Activated CD4-positive, alpha-beta T cell treated with anti-CD3 and anti-CD28 coated beads, Interleukin-2, amount 50 U/mL, for 4 hours (primary cell): ENCODE measurements around the gene SCGB3A2.

Experiments
- DNase-seq, 2 experiments: peaks; one replicate each; pipeline ENCODE4 v3.0.0-alpha.2; 2020

Gene SCGB3A2

DNA sequence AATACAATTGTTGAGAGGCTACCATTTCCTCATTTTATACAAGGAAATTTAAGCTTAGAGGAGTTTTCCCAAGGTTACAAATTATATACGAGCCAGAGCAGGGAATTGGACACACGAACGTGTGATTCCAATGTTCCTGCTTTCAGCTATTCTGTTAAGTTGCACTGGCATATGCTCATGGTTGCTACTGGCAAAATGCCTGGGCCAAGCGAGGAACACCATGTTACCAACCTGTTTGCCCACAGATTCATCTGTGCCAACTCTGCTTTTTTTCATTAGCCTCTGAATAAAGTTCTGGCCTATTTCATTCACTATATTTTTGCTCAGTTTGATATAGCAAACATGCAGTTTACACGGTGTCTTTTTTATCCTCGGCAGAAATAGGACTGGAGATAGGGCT is 32.9 kb downstream of the SCGB3A2 start:
- DNase-seq, result no peak

DNA sequence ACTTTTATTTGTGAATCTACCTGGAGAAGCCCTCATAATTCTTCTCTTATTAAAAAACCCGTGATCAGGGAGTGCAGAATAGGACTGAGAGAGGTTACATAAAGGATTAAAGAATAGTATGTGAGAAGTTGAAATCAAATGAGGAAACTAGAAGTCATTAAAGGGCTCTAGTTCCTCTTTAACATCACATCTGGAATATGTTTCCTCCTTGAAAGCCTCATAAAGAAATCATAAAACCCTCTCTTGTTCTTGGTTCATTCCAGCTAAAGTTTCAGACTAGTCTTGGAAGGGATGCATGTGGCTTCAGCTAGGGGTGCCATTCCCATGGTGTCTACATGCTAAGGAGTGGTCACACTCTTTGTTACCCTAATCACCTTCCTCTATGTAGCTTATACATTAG is 33.5 kb downstream of the SCGB3A2 start:
- DNase-seq, result no peak

DNA sequence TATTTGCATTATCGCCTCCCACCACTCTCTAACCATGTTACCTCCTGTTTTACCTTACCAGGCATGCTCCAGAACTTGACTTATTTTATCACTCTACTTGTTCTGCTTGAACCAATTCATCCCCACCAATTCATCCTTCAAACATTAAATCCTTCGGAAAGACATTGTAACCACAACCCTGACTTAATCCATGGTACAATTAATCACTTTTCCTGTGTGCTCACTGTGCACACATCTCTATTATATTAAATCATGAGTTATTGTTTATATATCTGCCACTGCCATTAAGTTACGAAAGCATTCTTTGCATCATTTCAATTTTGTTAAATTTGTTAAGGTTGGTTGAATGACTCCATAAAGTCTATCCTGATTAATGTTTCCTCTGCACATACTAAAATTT is 35.3 kb downstream of the SCGB3A2 start:
- DNase-seq, result no peak

DNA sequence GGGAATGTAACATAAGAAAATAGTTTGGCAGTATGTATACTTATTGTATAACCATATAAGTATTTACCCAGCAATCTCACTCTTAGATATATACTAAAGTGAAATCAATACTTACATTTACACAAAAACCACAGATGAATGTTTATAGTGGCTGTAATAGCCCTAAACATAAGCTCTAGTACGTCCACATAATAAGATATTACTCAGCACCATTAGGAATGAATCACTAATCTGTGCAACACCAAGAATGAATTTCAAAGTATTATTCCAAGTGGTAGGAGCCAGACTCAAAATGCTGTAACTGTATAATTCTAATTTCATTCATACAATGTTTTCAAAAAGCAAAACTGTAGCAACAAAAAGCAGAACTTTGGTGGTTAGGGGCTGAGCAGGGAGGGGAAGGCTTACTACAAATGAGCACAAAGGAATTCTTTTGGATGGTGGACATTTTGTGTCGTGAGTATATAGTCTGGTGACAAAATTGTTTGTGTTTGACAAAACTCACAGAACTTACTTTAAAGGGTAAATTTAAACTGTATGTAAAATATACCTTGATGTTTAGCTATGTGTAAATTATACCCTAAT is 39.7 kb downstream of the SCGB3A2 start:
- no peak for DNase-seq

DNA sequence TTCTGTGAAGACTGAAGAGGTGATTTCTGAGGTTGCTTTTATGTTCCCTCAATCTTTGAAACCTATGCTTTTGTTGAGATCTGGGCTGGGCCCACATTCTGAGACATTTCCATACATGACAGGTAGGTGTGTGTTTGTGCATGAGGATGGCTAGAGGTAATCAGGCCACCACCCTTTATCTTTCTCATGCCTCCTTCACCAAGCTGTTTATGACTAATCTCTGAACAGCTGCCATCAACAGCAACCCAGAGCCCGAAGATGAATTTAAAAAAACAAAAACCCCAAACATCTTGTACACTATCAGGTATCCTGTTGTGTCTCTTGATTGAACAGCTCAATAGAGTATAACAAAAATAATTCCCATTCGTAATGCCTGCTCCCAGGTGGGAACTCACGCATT is 40.4 kb downstream of the SCGB3A2 start:
- no peak for DNase-seq

DNA sequence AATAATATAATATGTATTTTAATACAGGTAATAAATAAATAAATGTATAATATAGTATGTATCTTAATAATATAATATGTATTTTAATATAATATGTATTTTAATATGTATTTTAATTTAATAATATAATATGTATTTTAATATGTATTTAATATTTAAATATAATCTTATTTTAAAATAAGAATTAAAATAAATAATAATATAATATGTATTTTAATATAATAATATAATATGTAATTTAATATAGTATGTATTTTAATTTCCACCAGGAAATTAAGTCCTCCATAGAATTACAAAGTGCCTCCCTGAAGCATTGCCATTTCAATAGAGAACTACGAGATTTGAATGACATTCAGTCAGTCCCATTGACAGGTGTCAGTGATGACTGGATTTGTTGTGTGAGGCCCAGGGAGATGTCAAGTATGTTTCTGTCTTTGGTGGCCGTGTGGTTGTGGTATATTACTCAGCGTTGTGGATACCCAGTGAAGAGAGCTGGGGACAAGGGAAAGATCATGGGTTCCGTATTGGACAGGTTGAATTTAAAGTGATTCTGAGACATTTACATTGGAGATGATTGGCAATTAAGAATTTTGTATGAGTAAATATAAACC is 42.0 kb downstream of the SCGB3A2 start:
- no peak for DNase-seq

DNA sequence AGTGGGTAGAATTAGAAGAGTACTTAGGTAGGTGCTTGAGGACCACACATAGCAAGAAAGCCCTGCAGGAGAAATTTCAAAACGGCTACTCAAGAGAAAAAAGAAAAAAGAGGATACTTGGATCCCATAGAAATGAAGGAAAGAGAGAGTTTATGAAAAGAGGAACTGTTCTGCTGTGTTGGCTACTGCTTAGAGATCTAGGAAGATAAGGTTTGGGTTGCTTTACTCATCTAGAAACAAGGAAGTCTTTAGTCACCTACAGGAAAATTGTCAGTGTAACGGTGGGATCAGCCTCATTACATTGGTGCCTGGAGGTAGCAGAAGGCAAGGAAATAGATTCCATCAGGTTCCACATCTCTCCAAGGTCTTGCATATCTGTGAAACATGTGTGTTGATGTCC is 42.6 kb downstream of the SCGB3A2 start:
- no peak for DNase-seq

DNA sequence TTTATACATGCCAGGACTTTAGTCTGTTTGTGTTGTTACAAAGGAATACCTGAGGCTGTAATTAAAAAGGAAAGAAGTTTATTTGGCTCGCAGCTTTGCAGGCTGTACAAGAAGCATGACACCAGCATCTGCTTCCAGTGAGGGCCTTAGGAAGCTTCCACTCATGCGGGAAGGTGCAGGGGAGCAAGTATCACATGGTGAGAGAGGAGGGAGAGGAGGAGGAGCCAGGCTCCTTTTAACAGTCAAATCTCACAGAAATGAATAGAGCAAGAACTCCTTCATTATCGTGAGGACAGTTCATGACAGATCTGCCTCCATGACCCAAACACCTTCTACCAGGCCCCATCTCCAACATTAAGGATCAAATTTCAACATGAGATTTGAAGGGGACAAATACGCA is 46.5 kb downstream of the SCGB3A2 start:
- no peak for DNase-seq

DNA sequence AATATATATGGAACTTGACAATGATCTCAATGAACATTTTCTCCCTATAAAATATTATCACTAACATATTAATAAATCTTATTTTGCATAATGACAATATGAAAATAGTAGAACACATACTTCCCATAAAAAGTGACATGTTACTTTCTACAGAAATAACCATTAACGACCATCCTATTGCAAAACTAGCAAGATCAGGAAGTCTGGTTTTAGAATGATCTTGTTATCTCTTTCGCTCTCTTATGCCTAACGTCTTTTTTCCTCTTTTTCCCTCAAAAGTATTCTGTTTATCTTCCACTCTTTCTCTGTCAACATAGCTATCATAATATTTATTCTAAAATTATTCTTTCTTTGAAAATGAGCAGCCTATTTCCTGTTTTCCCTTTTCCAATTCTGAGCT is 49.4 kb downstream of the SCGB3A2 start:
- no peak for DNase-seq

DNA sequence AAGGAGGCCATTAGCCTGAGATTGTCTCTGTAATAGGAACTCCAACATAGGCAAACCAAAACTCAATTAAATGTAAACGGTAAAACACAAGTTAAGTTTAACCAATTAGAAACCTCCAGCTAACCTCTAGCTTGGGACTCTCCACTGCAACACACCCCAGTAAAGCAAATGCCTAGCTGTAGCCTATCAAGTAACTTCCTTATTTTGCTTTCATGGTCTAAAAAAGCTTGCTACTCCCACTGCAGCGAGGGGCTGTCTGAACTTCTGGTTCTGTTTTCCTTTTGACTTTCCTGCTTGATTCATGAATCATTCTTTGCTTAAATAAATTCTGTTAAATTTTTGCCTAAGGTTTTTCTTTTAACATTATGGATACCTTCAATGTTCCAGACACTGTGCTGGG is 52.3 kb downstream of the SCGB3A2 start:
- no peak for DNase-seq
